ENCODE measurements around the gene KCTD1. TPM values are rescaled to one million over a fixed set of nuclear protein-coding genes. Genes with fewer than 3 reads are reported as not detected.

The KCTD1 gene
- total and polyA plus RNA-seq, 2 of the 8 experiments (the other 6 are each of a cell fraction or from before 2014, with no cell fraction given), result 7.7 to 14.0 TPM

- no peak overlapping the region for H4K8ac ChIP-seq (ENCODE audit: extremely low read depth, insufficient read depth, low read length)
- H3K9me3 ChIP-seq (ENCODE audit: insufficient read depth in 2 of 2, low read depth in 1 of 2, low read length in 1 of 2), result no peaks in the 10 kb centered on the region
- DNase-seq (ENCODE audit: low read depth in 1 of 2, low spot score in 2 of 2), result no peak
- H2BK120ac ChIP-seq (replicated peaks; ENCODE audit: low read depth, low read length), result no peak overlapping the region
- H2BK5ac ChIP-seq (ENCODE audit: low read depth, low read length), result no peak overlapping the region
- TF ChIP-seq BCL11A (IDR thresholded peaks at IDR 0.05; ENCODE audit: low read depth in 2 of 2, low read length in 2 of 2) (no peak), SP1 (IDR thresholded peaks at IDR 0.05; ENCODE audit: low read depth, low read length) (no peak), NRF1 (IDR thresholded peaks at IDR 0.05; ENCODE audit: low read depth, low read length) (no peak), PHF8 (conservative IDR thresholded peaks at IDR 0.05; ENCODE audit: low read depth, low read length) (no peak), SRF (IDR thresholded peaks at IDR 0.05; ENCODE audit: low read depth, low read length) (no peak), RFX5 (IDR thresholded peaks at IDR 0.05; ENCODE audit: borderline replicate concordance, low read depth, low read length) (no peak), GABPA (IDR thresholded peaks at IDR 0.05; ENCODE audit: borderline replicate concordance, insufficient read depth, low read length) (no peak), ASH2L (IDR thresholded peaks at IDR 0.05; ENCODE audit: low read length) (no peak), HDAC2 (IDR thresholded peaks at IDR 0.05; ENCODE audit: borderline replicate concordance in 1 of 2, low read depth in 2 of 2, low read length in 2 of 2) (no peak), CBX8 (IDR thresholded peaks at IDR 0.05; ENCODE audit: borderline replicate concordance, low read depth, low read length) (no peak)
- WGBS, 2 experiments (ENCODE audit: extremely low coverage in 1 of 2, insufficient coverage in 1 of 2, insufficient read length in 1 of 2, insufficient replicate concordance in 2 of 2, low coverage in 1 of 2, low lambda C conversion rate in 2 of 2, missing lambda C conversion rate in 1 of 2), result 97% methylated on average over 2 of the region's 2 CpGs; no CpG with 5 or more reads in 1 of the 2 experiments
- 0 out of 2 replicates have a peak, but pooled peaks cover under 1% of the 10 kb centered on the region for H3K79me1 ChIP-seq (ENCODE audit: low read depth, low read length)
- H4K20me1 ChIP-seq (replicated peaks in 1 of 2; ENCODE audit: control insufficient read depth in 1 of 2, insufficient read depth in 2 of 2, low read length in 2 of 2), result no peaks in the 10 kb centered on the region
- H3K27ac ChIP-seq (ENCODE audit: low read depth, low read length), result no peak overlapping the region
- no peak overlapping the region for H3K4ac ChIP-seq (replicated peaks; ENCODE audit: insufficient read length, low read depth, low read length)
- no peak overlapping the region for H3K14ac ChIP-seq (ENCODE audit: insufficient read length)
- H4K5ac ChIP-seq (ENCODE audit: insufficient read length, low read depth, low read length), result no peak overlapping the region
- no peaks in the 10 kb centered on the region for H3K27me3 ChIP-seq (replicated peaks in 1 of 4; ENCODE audit: control insufficient read depth in 3 of 4, extremely low read depth in 1 of 4, insufficient read depth in 3 of 4, low read length in 3 of 4)
- no peak overlapping the region for H2AFZ ChIP-seq (ENCODE audit: low read length)
- no peak overlapping the region for H3K18ac ChIP-seq (ENCODE audit: extremely low read depth, low read length)
- no peaks in the 10 kb centered on the region for H3K23me2 ChIP-seq (ENCODE audit: low read depth, low read length)
- no peak overlapping the region for H2BK15ac ChIP-seq (ENCODE audit: low read length)
- no peak overlapping the region for H3K4me2 ChIP-seq (ENCODE audit: insufficient read depth in 1 of 2, low read depth in 2 of 2, low read length in 2 of 2)
- H3K4me3 ChIP-seq (ENCODE audit: extremely low read depth in 1 of 4, insufficient read depth in 2 of 4, low read depth in 3 of 4, low read length in 4 of 4), result no peak overlapping the region
- H2AK5ac ChIP-seq (ENCODE audit: low read depth, low read length), result no peak overlapping the region
- no peak overlapping the region for H2BK12ac ChIP-seq (ENCODE audit: low read depth, low read length)
- CTCF ChIA-PET (ENCODE audit: partially characterized antibody), result interaction anchor here (0.8 to 3.8 kb wide), 6 partner anchors 11 to 60 kb away, joined by 3 to 16 read pairs (median 5); no protein-coding TSS in a partner anchor
- no peak overlapping the region for H4K91ac ChIP-seq (replicated peaks; ENCODE audit: insufficient read length, low read length)
- POLR2A ChIA-PET (ENCODE audit: partially characterized antibody), result interaction anchor here (0.6 to 2.2 kb wide), 4 partner anchors 10 to 32 kb away, joined by 3 to 5 read pairs (median 3); no protein-coding TSS in a partner anchor
- H3K56ac ChIP-seq (replicated peaks; ENCODE audit: insufficient read length, low read depth, low read length), result no peak overlapping the region
- H3K79me2 ChIP-seq (ENCODE audit: control insufficient read depth in 1 of 2, insufficient read depth in 2 of 2, low read length in 2 of 2), result no peaks in the 10 kb centered on the region
- H3K4me1 ChIP-seq (replicated peaks in 1 of 4; ENCODE audit: control insufficient read depth in 3 of 4, insufficient read depth in 4 of 4, low read length in 3 of 4), result peaks cover 0 to 17% (median 2%) of the 10 kb centered on the region in 4 experiments; a peak in 3 of 7 replicates
- no peak for FAIRE-seq
- no peak overlapping the region for H2BK20ac ChIP-seq (ENCODE audit: low read length)
- H3K23ac ChIP-seq (ENCODE audit: insufficient read length), result no peak overlapping the region
- no peaks in the 10 kb centered on the region for H3K36me3 ChIP-seq (ENCODE audit: control insufficient read depth in 2 of 4, insufficient read depth in 4 of 4, low read length in 3 of 4)
- no peak overlapping the region; a peak in 1 of 7 replicates for H3K9ac ChIP-seq (replicated peaks in 1 of 4; ENCODE audit: extremely low read depth in 1 of 4, low read depth in 3 of 4, low read length in 3 of 4)
Observed at GRCh38 chr18:26516964-26517363, 31.4 kb downstream of the KCTD1 start.

All from H1 (cell line).